Measurements from ENCODE around the gene PPP3CA.
"Not testable (repeated sequence)": the region's sequence is repeated elsewhere in the genome, so short reads cannot be mapped to it uniquely, and the experiment has no call there.

The PPP3CA gene

GRCh38 chr4:101238706-101239105 lies 108.6 kb downstream of the PPP3CA start:
- H3K27ac Mint-ChIP-seq = no peak overlapping the region
- H3K27me3 Mint-ChIP-seq = no peaks in the 10 kb centered on the region
- CTCF ChIA-PET = no interaction called here
- no peaks in the 10 kb centered on the region for H3K4me1 Mint-ChIP-seq
- DNase-seq = no peak
- H3K36me3 Mint-ChIP-seq = no peaks in the 10 kb centered on the region
- H3K9me3 Mint-ChIP-seq = no peaks in the 10 kb centered on the region
- H3K4me3 Mint-ChIP-seq = no peak overlapping the region

- no peaks in the 10 kb centered on the region for H3K4me1 Mint-ChIP-seq
- no peak overlapping the region for H3K4me3 Mint-ChIP-seq
- H3K27ac Mint-ChIP-seq = no peak overlapping the region
- H3K36me3 Mint-ChIP-seq = no peaks in the 10 kb centered on the region
- CTCF ChIA-PET = no interaction called here
- H3K9me3 Mint-ChIP-seq = no peaks in the 10 kb centered on the region
- DNase-seq = no peak
- no peaks in the 10 kb centered on the region for H3K27me3 Mint-ChIP-seq
Observed at GRCh38 chr4:101237773-101238172, 109.6 kb downstream of the PPP3CA start.

GRCh38 chr4:101236097-101236496 lies 111.2 kb downstream of the PPP3CA start:
- Mint-ChIP-seq H3K27ac (no peak overlapping the region), H3K36me3 (no peaks in the 10 kb centered on the region)
- CTCF ChIA-PET = no interaction called here

GRCh38 chr4:101234141-101234540 lies 113.2 kb downstream of the PPP3CA start:
- CTCF ChIA-PET, H3K9me3 Mint-ChIP-seq, H3K27me3 Mint-ChIP-seq, H3K4me3 Mint-ChIP-seq, H3K4me1 Mint-ChIP-seq, H3K27ac Mint-ChIP-seq, DNase-seq, H3K36me3 Mint-ChIP-seq: not testable (repeated sequence)

More at GRCh38 chr4:101236097-101236496, 111.2 kb downstream of the PPP3CA start:
- Mint-ChIP-seq H3K4me3 (no peak overlapping the region), H3K27me3 (no peaks in the 10 kb centered on the region), H3K4me1 (no peaks in the 10 kb centered on the region), H3K9me3 (no peaks in the 10 kb centered on the region)
- no peak for DNase-seq

- Mint-ChIP-seq H3K4me1 (no peaks in the 10 kb centered on the region), H3K36me3 (no peaks in the 10 kb centered on the region), H3K27ac (no peak overlapping the region), H3K27me3 (no peaks in the 10 kb centered on the region), H3K4me3 (no peak overlapping the region), H3K9me3 (no peaks in the 10 kb centered on the region)
- DNase-seq = no peak
- CTCF ChIA-PET = no interaction called here
Observed at GRCh38 chr4:101232074-101232776, 115.1 kb downstream of the PPP3CA start.

GRCh38 chr4:101230801-101231426 lies 116.4 kb downstream of the PPP3CA start:
- H3K4me1 Mint-ChIP-seq = no peaks in the 10 kb centered on the region
- no peaks in the 10 kb centered on the region for H3K9me3 Mint-ChIP-seq
- no peaks in the 10 kb centered on the region for H3K36me3 Mint-ChIP-seq
- CTCF ChIA-PET = no interaction called here
- H3K27me3 Mint-ChIP-seq = no peaks in the 10 kb centered on the region
- DNase-seq = no peak
- no peak overlapping the region for H3K27ac Mint-ChIP-seq
- H3K4me3 Mint-ChIP-seq = no peak overlapping the region

GRCh38 chr4:101229116-101229515 lies 118.2 kb downstream of the PPP3CA start:
- no peak overlapping the region for H3K27ac Mint-ChIP-seq
- no peak for DNase-seq
- H3K4me1 Mint-ChIP-seq = no peaks in the 10 kb centered on the region
- H3K4me3 Mint-ChIP-seq = no peak overlapping the region
- peaks cover 4% of the 10 kb centered on the region for H3K27me3 Mint-ChIP-seq
- no peaks in the 10 kb centered on the region for H3K36me3 Mint-ChIP-seq
- H3K9me3 Mint-ChIP-seq = no peaks in the 10 kb centered on the region
- CTCF ChIA-PET = no interaction called here

GRCh38 chr4:101227715-101228114 lies 119.6 kb downstream of the PPP3CA start:
- H3K27me3 Mint-ChIP-seq = peaks cover 4% of the 10 kb centered on the region
- CTCF ChIA-PET = no interaction called here
- no peaks in the 10 kb centered on the region for H3K4me1 Mint-ChIP-seq
- H3K27ac Mint-ChIP-seq = no peak overlapping the region
- H3K9me3 Mint-ChIP-seq = no peaks in the 10 kb centered on the region
- no peaks in the 10 kb centered on the region for H3K36me3 Mint-ChIP-seq
- no peak overlapping the region for H3K4me3 Mint-ChIP-seq
- no peak for DNase-seq

- Mint-ChIP-seq H3K4me3 (no peak overlapping the region), H3K27ac (no peak overlapping the region)
Observed at GRCh38 chr4:101224358-101225218, 122.7 kb downstream of the PPP3CA start.

GRCh38 chr4:101222156-101222845 lies 125.0 kb downstream of the PPP3CA start:
- no peaks in the 10 kb centered on the region for H3K4me1 Mint-ChIP-seq

More at GRCh38 chr4:101224358-101225218, 122.7 kb downstream of the PPP3CA start:
- no peak for DNase-seq
- Mint-ChIP-seq H3K4me1 (no peaks in the 10 kb centered on the region), H3K27me3 (peaks cover 4% of the 10 kb centered on the region), H3K9me3 (no peaks in the 10 kb centered on the region), H3K36me3 (no peaks in the 10 kb centered on the region)
- CTCF ChIA-PET = no interaction called here

GRCh38 chr4:101221294-101221693 lies 126.0 kb downstream of the PPP3CA start:
- H3K36me3 Mint-ChIP-seq = no peaks in the 10 kb centered on the region
- no peak overlapping the region for H3K4me3 Mint-ChIP-seq
- no peak for DNase-seq
- peaks cover 4% of the 10 kb centered on the region for H3K27me3 Mint-ChIP-seq
- CTCF ChIA-PET = no interaction called here
- H3K4me1 Mint-ChIP-seq = no peaks in the 10 kb centered on the region
- no peaks in the 10 kb centered on the region for H3K9me3 Mint-ChIP-seq
- no peak overlapping the region for H3K27ac Mint-ChIP-seq

More at GRCh38 chr4:101222156-101222845, 125.0 kb downstream of the PPP3CA start:
- Mint-ChIP-seq H3K27me3 (peaks cover 4% of the 10 kb centered on the region), H3K4me3 (no peak overlapping the region), H3K9me3 (no peaks in the 10 kb centered on the region), H3K27ac (no peak overlapping the region), H3K36me3 (no peaks in the 10 kb centered on the region)
- DNase-seq = no peak
- CTCF ChIA-PET = no interaction called here

GRCh38 chr4:101218894-101219293 lies 128.4 kb downstream of the PPP3CA start:
- H3K4me3 Mint-ChIP-seq = no peak overlapping the region
- CTCF ChIA-PET = no interaction called here
- DNase-seq = no peak
- H3K27ac Mint-ChIP-seq = no peak overlapping the region
- no peaks in the 10 kb centered on the region for H3K27me3 Mint-ChIP-seq
- H3K9me3 Mint-ChIP-seq = no peaks in the 10 kb centered on the region
- H3K36me3 Mint-ChIP-seq = no peaks in the 10 kb centered on the region
- no peaks in the 10 kb centered on the region for H3K4me1 Mint-ChIP-seq

- H3K4me1 Mint-ChIP-seq = no peaks in the 10 kb centered on the region
- H3K4me3 Mint-ChIP-seq = no peak overlapping the region
- DNase-seq = no peak
- no peaks in the 10 kb centered on the region for H3K27me3 Mint-ChIP-seq
- H3K36me3 Mint-ChIP-seq = no peaks in the 10 kb centered on the region
- CTCF ChIA-PET = no interaction called here
- no peaks in the 10 kb centered on the region for H3K9me3 Mint-ChIP-seq
- H3K27ac Mint-ChIP-seq = no peak overlapping the region
Observed at GRCh38 chr4:101218346-101218745, 129.0 kb downstream of the PPP3CA start.

- Mint-ChIP-seq H3K27me3 (no peaks in the 10 kb centered on the region), H3K9me3 (no peaks in the 10 kb centered on the region), H3K36me3 (no peaks in the 10 kb centered on the region), H3K27ac (no peak overlapping the region), H3K4me3 (no peak overlapping the region), H3K4me1 (no peaks in the 10 kb centered on the region)
- CTCF ChIA-PET = no interaction called here
- DNase-seq = no peak
Observed at GRCh38 chr4:101217353-101218031, 129.8 kb downstream of the PPP3CA start.

All from activated naive CD4-positive, alpha-beta T cell treated with anti-CD3 and anti-CD28 coated beads, Interleukin-2, amount 10 ng/mL, durations not matched to agents 7 days and 5 days (primary cell).